HUES6 (cell line): ENCODE data around the gene EGLN3.
"Not testable (repeated sequence)": the region's sequence is repeated elsewhere in the genome, so short reads cannot be mapped to it uniquely, and the experiment has no call there.

Experiments used
- H3K27ac ChIP-seq: 2 replicates; pipeline ENCODE4 v1.7.0; 2013; ENCODE audit warnings: low read depth, mild to moderate bottlenecking, low read length, inconsistent platforms
- H3K27me3 ChIP-seq: 2 replicates; pipeline ENCODE4 v1.6.1; 2013; ENCODE audit warnings: low read length; ENCODE audit not compliant: control insufficient read depth, insufficient read depth
- H3K36me3 ChIP-seq: 2 replicates; pipeline ENCODE4 v1.6.1; 2013; ENCODE audit warnings: low read length; ENCODE audit not compliant: control insufficient read depth, insufficient read depth
- H3K4me1 ChIP-seq: 2 replicates; pipeline ENCODE4 v1.6.1; 2013; ENCODE audit warnings: low read length; ENCODE audit not compliant: control insufficient read depth, insufficient read depth
- H3K4me3 ChIP-seq: 2 replicates; pipeline ENCODE4 v1.5.1; 2013; ENCODE audit warnings: low read depth, low read length
- H3K9ac ChIP-seq: one replicate; pipeline ENCODE4 v1.6.1; 2013; ENCODE audit warnings: mild to moderate bottlenecking, low read length
- H3K9me3 ChIP-seq: 2 replicates; pipeline ENCODE4 v1.6.1; 2013; ENCODE audit warnings: low read depth, low read length; ENCODE audit not compliant: control insufficient read depth, insufficient read depth

The EGLN3 gene

GRCh38 chr14:33985242-33985641, 34.4 kb upstream of the EGLN3 start:
- Histone ChIP-seq H3K9me3 (peaks cover 17% of the 10 kb centered on the region), H3K27me3 (no peaks in the 10 kb centered on the region), H3K27ac (no peak overlapping the region), H3K4me3 (no peak overlapping the region), H3K9ac (no peak overlapping the region), H3K36me3 (no peaks in the 10 kb centered on the region), H3K4me1 (peaks cover 8% of the 10 kb centered on the region; the same call in 1 of the 2 replicates)

GRCh38 chr14:33979613-33980276, 28.9 kb upstream of the EGLN3 start:
- Histone ChIP-seq H3K4me3 (no peak overlapping the region), H3K27ac (no peak overlapping the region), H3K9ac (no peak overlapping the region), H3K4me1 (no peaks in the 10 kb centered on the region), H3K9me3 (peaks cover 3% of the 10 kb centered on the region), H3K27me3 (no peaks in the 10 kb centered on the region), H3K36me3 (no peaks in the 10 kb centered on the region)

- H3K9me3 ChIP-seq: peaks cover 2% of the 10 kb centered on the region; the same call in 1 of the 2 replicates
- no peak overlapping the region for H3K9ac ChIP-seq
- H3K4me1 ChIP-seq: no peaks in the 10 kb centered on the region
- H3K4me3 ChIP-seq: no peak overlapping the region
- no peaks in the 10 kb centered on the region for H3K27me3 ChIP-seq
- H3K36me3 ChIP-seq: no peaks in the 10 kb centered on the region
- no peak overlapping the region for H3K27ac ChIP-seq
Measured at GRCh38 chr14:33978892-33979612, 28.2 kb upstream of the EGLN3 start.

- H3K9ac ChIP-seq: no peak overlapping the region
- H3K36me3 ChIP-seq: no peaks in the 10 kb centered on the region
- H3K27ac ChIP-seq: no peak overlapping the region
- H3K4me1 ChIP-seq: no peaks in the 10 kb centered on the region
- no peaks in the 10 kb centered on the region for H3K27me3 ChIP-seq
- peaks cover 2% of the 10 kb centered on the region; the same call in 1 of the 2 replicates for H3K9me3 ChIP-seq
- no peak overlapping the region for H3K4me3 ChIP-seq
Measured at GRCh38 chr14:33972583-33973081, 21.8 kb upstream of the EGLN3 start.

GRCh38 chr14:33969846-33970245, 19.0 kb upstream of the EGLN3 start:
- H3K4me1 ChIP-seq: peaks cover 10% of the 10 kb centered on the region
- H3K27ac ChIP-seq, H3K9me3 ChIP-seq, H3K4me3 ChIP-seq, H3K9ac ChIP-seq, H3K27me3 ChIP-seq, H3K36me3 ChIP-seq: not testable (repeated sequence)

GRCh38 chr14:33968722-33969121, 17.8 kb upstream of the EGLN3 start:
- Histone ChIP-seq H3K9me3 (peaks cover 2% of the 10 kb centered on the region; the same call in 1 of the 2 replicates), H3K9ac (no peak overlapping the region), H3K27me3 (no peaks in the 10 kb centered on the region), H3K27ac (no peak overlapping the region), H3K4me1 (peaks cover 14% of the 10 kb centered on the region), H3K36me3 (no peaks in the 10 kb centered on the region), H3K4me3 (no peak overlapping the region)

GRCh38 chr14:33967138-33967537, 16.3 kb upstream of the EGLN3 start:
- Histone ChIP-seq H3K27ac (no peak overlapping the region), H3K4me1 (peaks cover 14% of the 10 kb centered on the region), H3K36me3 (no peaks in the 10 kb centered on the region), H3K9me3 (peaks cover 2% of the 10 kb centered on the region; the same call in 1 of the 2 replicates), H3K9ac (no peak overlapping the region), H3K27me3 (no peaks in the 10 kb centered on the region), H3K4me3 (no peak overlapping the region)

GRCh38 chr14:33966276-33966675, 15.4 kb upstream of the EGLN3 start:
- no peaks in the 10 kb centered on the region for H3K36me3 ChIP-seq
- H3K27me3 ChIP-seq: no peaks in the 10 kb centered on the region
- no peak overlapping the region for H3K4me3 ChIP-seq
- no peak overlapping the region for H3K9ac ChIP-seq
- no peak overlapping the region for H3K27ac ChIP-seq
- H3K4me1 ChIP-seq: peaks cover 14% of the 10 kb centered on the region
- H3K9me3 ChIP-seq: peaks cover 2% of the 10 kb centered on the region; the same call in 1 of the 2 replicates

GRCh38 chr14:33964599-33965317, 13.9 kb upstream of the EGLN3 start:
- Histone ChIP-seq H3K27ac (no peak overlapping the region), H3K4me1 (peaks cover 16% of the 10 kb centered on the region), H3K36me3 (no peaks in the 10 kb centered on the region), H3K9me3 (no peaks in the 10 kb centered on the region; the same call in 1 of the 2 replicates), H3K27me3 (no peaks in the 10 kb centered on the region), H3K4me3 (no peak overlapping the region), H3K9ac (no peak overlapping the region)

- Histone ChIP-seq H3K27me3 (no peaks in the 10 kb centered on the region), H3K9me3 (no peaks in the 10 kb centered on the region), H3K4me3 (no peak overlapping the region), H3K27ac (no peak overlapping the region), H3K4me1 (peaks cover 17% of the 10 kb centered on the region), H3K9ac (no peak overlapping the region), H3K36me3 (no peaks in the 10 kb centered on the region)
Measured at GRCh38 chr14:33963892-33964291, 13.0 kb upstream of the EGLN3 start.

- not testable (repeated sequence) for H3K4me3 ChIP-seq, H3K9ac ChIP-seq, H3K27me3 ChIP-seq, H3K9me3 ChIP-seq, H3K36me3 ChIP-seq, H3K27ac ChIP-seq
- peaks cover 17% of the 10 kb centered on the region for H3K4me1 ChIP-seq
Measured at GRCh38 chr14:33962466-33962865, 11.6 kb upstream of the EGLN3 start.
